ENCODE measurements around the gene CHAF1B.

CHAF1B gene

GRCh38 chr21:36422279-36423098 lies 37.3 kb downstream of the CHAF1B start:
- FAIRE-seq = peak; percentile 40
- no peak for TF ChIP-seq POLR2AphosphoS5 (IDR thresholded peaks at IDR 0.05; ENCODE audit: low read depth, low read length)
- TF ChIP-seq PAX5 (IDR thresholded peaks at IDR 0.05; ENCODE audit: insufficient read depth, low read length, severe bottlenecking) = no peak
- TF ChIP-seq SPI1 (IDR thresholded peaks at IDR 0.05; ENCODE audit: low read depth, low read length) = no peak
- TF ChIP-seq POLR2A (IDR thresholded peaks at IDR 0.05; ENCODE audit: low read depth, low read length) = no peak
- no peak for TF ChIP-seq TAF1 (IDR thresholded peaks at IDR 0.05; ENCODE audit: low read depth, low read length)
- TF ChIP-seq POU2F2 (IDR thresholded peaks at IDR 0.05; ENCODE audit: low read depth, low read length) = no peak
- DNase-seq (ENCODE audit: insufficient read length, low spot score) = peak; percentile 72

GRCh38 chr21:36423771-36424433 lies 38.7 kb downstream of the CHAF1B start:
- TF ChIP-seq POU2F2 (IDR thresholded peaks at IDR 0.05; ENCODE audit: low read depth, low read length) (no peak), PAX5 (IDR thresholded peaks at IDR 0.05; ENCODE audit: insufficient read depth, low read length, severe bottlenecking) (no peak), POLR2A (IDR thresholded peaks at IDR 0.05; ENCODE audit: low read depth, low read length) (no peak), TAF1 (IDR thresholded peaks at IDR 0.05; ENCODE audit: low read depth, low read length) (no peak), SPI1 (IDR thresholded peaks at IDR 0.05; ENCODE audit: low read depth, low read length) (no peak), POLR2AphosphoS5 (IDR thresholded peaks at IDR 0.05; ENCODE audit: low read depth, low read length) (no peak)
- DNase-seq (ENCODE audit: insufficient read length, low spot score) = no peak
- FAIRE-seq = no peak

GRCh38 chr21:36424592-36424991 lies 39.4 kb downstream of the CHAF1B start:
- FAIRE-seq = no peak
- no peak for TF ChIP-seq POLR2AphosphoS5 (IDR thresholded peaks at IDR 0.05; ENCODE audit: low read depth, low read length)
- TF ChIP-seq POLR2A (IDR thresholded peaks at IDR 0.05; ENCODE audit: low read depth, low read length) = no peak
- no peak for TF ChIP-seq SPI1 (IDR thresholded peaks at IDR 0.05; ENCODE audit: low read depth, low read length)
- TF ChIP-seq POU2F2 (IDR thresholded peaks at IDR 0.05; ENCODE audit: low read depth, low read length) = no peak
- TF ChIP-seq TAF1 (IDR thresholded peaks at IDR 0.05; ENCODE audit: low read depth, low read length) = no peak
- no peak for TF ChIP-seq PAX5 (IDR thresholded peaks at IDR 0.05; ENCODE audit: insufficient read depth, low read length, severe bottlenecking)
- DNase-seq (ENCODE audit: insufficient read length, low spot score) = no peak

GRCh38 chr21:36425286-36425685 lies 40.1 kb downstream of the CHAF1B start:
- FAIRE-seq (no peak), DNase-seq (ENCODE audit: insufficient read length, low spot score) (no peak)
- no peak for TF ChIP-seq POU2F2 (IDR thresholded peaks at IDR 0.05; ENCODE audit: low read depth, low read length)

GRCh38 chr21:36427502-36427901 lies 42.3 kb downstream of the CHAF1B start:
- FAIRE-seq (no peak), DNase-seq (ENCODE audit: insufficient read length, low spot score) (no peak)
- TF ChIP-seq POLR2A (IDR thresholded peaks at IDR 0.05; ENCODE audit: low read depth, low read length) (no peak), PAX5 (IDR thresholded peaks at IDR 0.05; ENCODE audit: insufficient read depth, low read length, severe bottlenecking) (no peak), TAF1 (IDR thresholded peaks at IDR 0.05; ENCODE audit: low read depth, low read length) (no peak), POU2F2 (IDR thresholded peaks at IDR 0.05; ENCODE audit: low read depth, low read length) (no peak)

- DNase-seq (ENCODE audit: insufficient read length, low spot score) = no peak
- TF ChIP-seq POU2F2 (IDR thresholded peaks at IDR 0.05; ENCODE audit: low read depth, low read length) (no peak), TAF1 (IDR thresholded peaks at IDR 0.05; ENCODE audit: low read depth, low read length) (no peak), PAX5 (IDR thresholded peaks at IDR 0.05; ENCODE audit: insufficient read depth, low read length, severe bottlenecking) (no peak), POLR2A (IDR thresholded peaks at IDR 0.05; ENCODE audit: low read depth, low read length) (no peak), POLR2AphosphoS5 (IDR thresholded peaks at IDR 0.05; ENCODE audit: low read depth, low read length) (no peak), SPI1 (IDR thresholded peaks at IDR 0.05; ENCODE audit: low read depth, low read length) (no peak)
- FAIRE-seq = no peak
Observed at GRCh38 chr21:36428761-36429432, 43.7 kb downstream of the CHAF1B start.

- FAIRE-seq (peak; percentile 72), DNase-seq (ENCODE audit: insufficient read length, low spot score) (peak; percentile 74)
Observed at GRCh38 chr21:36429947-36430546, 44.9 kb downstream of the CHAF1B start.

GRCh38 chr21:36430841-36431240 lies 45.6 kb downstream of the CHAF1B start:
- DNase-seq (ENCODE audit: insufficient read length, low spot score) = no peak
- no peak for TF ChIP-seq POLR2AphosphoS5 (IDR thresholded peaks at IDR 0.05; ENCODE audit: low read depth, low read length)
- TF ChIP-seq TAF1 (IDR thresholded peaks at IDR 0.05; ENCODE audit: low read depth, low read length) = no peak
- no peak for TF ChIP-seq SPI1 (IDR thresholded peaks at IDR 0.05; ENCODE audit: low read depth, low read length)
- FAIRE-seq = no peak

More at GRCh38 chr21:36429947-36430546, 44.9 kb downstream of the CHAF1B start:
- TF ChIP-seq PAX5 (IDR thresholded peaks at IDR 0.05; ENCODE audit: insufficient read depth, low read length, severe bottlenecking) (no peak), POLR2AphosphoS5 (IDR thresholded peaks at IDR 0.05; ENCODE audit: low read depth, low read length) (0 out of 2 replicates have a peak, but pooled peaks have one; percentile 31), POU2F2 (IDR thresholded peaks at IDR 0.05; ENCODE audit: low read depth, low read length) (0 out of 2 replicates have a peak, but pooled peaks have one; percentile 14), POLR2A (IDR thresholded peaks at IDR 0.05; ENCODE audit: low read depth, low read length) (no peak), TAF1 (IDR thresholded peaks at IDR 0.05; ENCODE audit: low read depth, low read length) (0 out of 2 replicates have a peak, but pooled peaks have one; percentile 31), SPI1 (IDR thresholded peaks at IDR 0.05; ENCODE audit: low read depth, low read length) (no peak)

GRCh38 chr21:36431252-36431651 lies 46.1 kb downstream of the CHAF1B start:
- TF ChIP-seq SPI1 (IDR thresholded peaks at IDR 0.05; ENCODE audit: low read depth, low read length) (peak; percentile 35; the same call in 1 of the 2 replicates), TAF1 (IDR thresholded peaks at IDR 0.05; ENCODE audit: low read depth, low read length) (no peak)
- FAIRE-seq (no peak), DNase-seq (ENCODE audit: insufficient read length, low spot score) (no peak)

All from GM12891 (cell line).